Mesothelial cell of epicardium (in vitro differentiated cells): ENCODE results near the gene CIPC. TPM values are rescaled to one million over a fixed set of nuclear protein-coding genes. Genes with fewer than 3 reads are reported as not detected.

Experiments
- DNase-seq, 2 experiments: peaks; one replicate each; pipeline ENCODE4 v3.0.0; 2021; ENCODE audit warnings: low spot score in 2 of 2; ENCODE audit not compliant: unreplicated experiment in 2 of 2
- H3K27ac Mint-ChIP-seq: 2 replicates; pipeline ENCODE4 v1.8.0; 2021; ENCODE audit warnings: mixed read lengths
- H3K27me3 Mint-ChIP-seq: 2 replicates; pipeline ENCODE4 v1.8.0; 2021; ENCODE audit warnings: low read depth, mixed read lengths
- H3K36me3 Mint-ChIP-seq: 2 replicates; pipeline ENCODE4 v1.8.0; 2021; ENCODE audit warnings: mixed read lengths
- H3K4me1 Mint-ChIP-seq: 2 replicates; pipeline ENCODE4 v1.8.0; 2021; ENCODE audit warnings: mixed read lengths
- H3K4me3 Mint-ChIP-seq: 2 replicates; pipeline ENCODE4 v1.8.0; 2021; ENCODE audit warnings: mild to moderate bottlenecking, moderate library complexity, mixed read lengths
- H3K9me3 Mint-ChIP-seq: 2 replicates; pipeline ENCODE4 v1.8.0; 2021; ENCODE audit warnings: mixed read lengths
- CTCF ChIP-seq: fragments of 200-600 bp; sonication (generic); IDR thresholded peaks from one replicate; pipeline ENCODE4 v1.5.0; 2021; ENCODE audit warnings: antibody characterized with exemption; ENCODE audit not compliant: unreplicated experiment
- total RNA-seq: library from RNA; stranded (reverse); gene quantifications from 3 replicates; pipeline ENCODE4 v1.2.1, GENCODE V29; 2021

Gene CIPC
- total RNA-seq, 1 donor from 2014 or later, result 22.9 TPM

- Mint-ChIP-seq H3K9me3 (no peaks in the 10 kb centered on the region), H3K36me3 (no peaks in the 10 kb centered on the region), H3K4me1 (peaks cover 17% of the 10 kb centered on the region), H3K27ac (no peak overlapping the region), H3K27me3 (peaks cover 93% of the 10 kb centered on the region), H3K4me3 (peak overlapping the region; percentile 61)
- peak; percentile 54 for TF ChIP-seq CTCF
- no peak for DNase-seq
Observed at GRCh38 chr14:77139540-77140358, 41.7 kb downstream of the CIPC start.

- Mint-ChIP-seq H3K9me3 (no peaks in the 10 kb centered on the region), H3K36me3 (no peaks in the 10 kb centered on the region), H3K27ac (no peak overlapping the region), H3K27me3 (peaks cover 93% of the 10 kb centered on the region), H3K4me1 (peaks cover 17% of the 10 kb centered on the region), H3K4me3 (peak overlapping the region; percentile 61)
- no peak for DNase-seq
- no peak for TF ChIP-seq CTCF
Observed at GRCh38 chr14:77140359-77141213, 42.5 kb downstream of the CIPC start.

- Mint-ChIP-seq H3K4me3 (peak within 1 kb of the TSS; percentile 61), H3K27ac (no peak within 1 kb of the TSS), H3K27me3 (peaks cover 93% of the 10 kb centered on the region), H3K36me3 (no peaks in the 10 kb centered on the region), H3K9me3 (no peaks in the 10 kb centered on the region), H3K4me1 (peaks cover 17% of the 10 kb centered on the region)
- peak; percentile 39 to 77 for DNase-seq
- TF ChIP-seq CTCF, result peak; percentile 75
Observed at GRCh38 chr14:77141214-77142004, 43.4 kb downstream of the CIPC start, which contains the start of gene ZDHHC22. Gene ZDHHC22 (minus strand): TSS chr14:77141791. CDS start chr14:77139738, 2,053 bp downstream.

- no peak overlapping the region for H3K27ac Mint-ChIP-seq
- peak overlapping the region; percentile 61 for H3K4me3 Mint-ChIP-seq
Observed at GRCh38 chr14:77142005-77142800, 44.1 kb downstream of the CIPC start.

More at GRCh38 chr14:77142005-77142800, 44.1 kb downstream of the CIPC start:
- no peaks in the 10 kb centered on the region for H3K9me3 Mint-ChIP-seq
- TF ChIP-seq CTCF, result no peak
- H3K36me3 Mint-ChIP-seq, result no peaks in the 10 kb centered on the region
- no peak for DNase-seq
- peaks cover 17% of the 10 kb centered on the region for H3K4me1 Mint-ChIP-seq
- peaks cover 93% of the 10 kb centered on the region for H3K27me3 Mint-ChIP-seq
